Activated CD4-positive, alpha-beta T cell treated with anti-CD3 and anti-CD28 coated beads, Interleukin-2, amount 50 U/mL, for 1 hour (primary cell): ENCODE measurements around the gene GRM7.

Source experiments
- DNase-seq: peaks from one replicate; pipeline ENCODE4 v3.0.0-alpha.2; 2020

The GRM7 gene

DNA sequence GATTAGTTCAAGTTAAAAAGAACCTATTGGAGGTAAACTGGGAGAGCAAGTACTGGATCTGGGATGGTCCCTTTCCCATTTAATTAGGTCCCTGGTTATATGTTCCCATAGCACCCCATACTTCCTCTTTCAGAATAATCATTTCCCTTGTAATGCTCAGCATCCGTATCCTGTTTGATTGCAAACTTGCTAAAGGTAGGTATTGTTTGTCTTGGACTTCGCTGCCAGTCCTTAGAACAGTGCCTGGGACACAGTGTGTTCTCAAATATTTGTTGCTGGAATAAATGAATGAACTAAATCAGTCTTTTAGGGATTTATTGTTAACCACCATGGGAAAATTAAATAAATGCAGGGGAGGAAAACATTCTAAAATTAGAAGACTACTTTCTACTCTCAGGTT is 299.8 kb downstream of the GRM7 start:
- no peak for DNase-seq

- DNase-seq, result no peak
Observed at GRCh38 chr3:7166460-7166859, 305.5 kb downstream of the GRM7 start.

DNA sequence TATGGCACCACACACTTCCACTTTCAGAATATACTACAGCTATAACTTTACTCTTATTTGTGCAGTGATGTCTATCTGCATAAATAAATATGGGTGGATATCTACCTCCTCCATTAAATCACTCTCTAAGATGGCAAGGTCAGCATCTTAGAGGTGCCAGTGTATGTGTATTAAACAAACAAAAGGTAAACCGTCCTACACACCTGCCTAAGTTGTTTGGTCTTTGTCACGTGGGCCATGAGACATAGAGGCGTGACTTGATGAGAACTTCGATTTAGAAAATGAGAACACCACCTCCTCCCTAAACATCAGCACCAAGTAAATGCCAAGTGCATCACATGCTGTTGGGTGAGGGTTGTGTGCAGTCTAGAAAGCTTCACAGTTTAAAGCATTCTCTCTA is 310.6 kb downstream of the GRM7 start:
- no peak for DNase-seq

- DNase-seq, result no peak
Observed at GRCh38 chr3:7172996-7173395, 312.1 kb downstream of the GRM7 start.

GRCh38 chr3:7188551-7188950 is 327.6 kb downstream of the GRM7 start:
- DNase-seq, result no peak

GRCh38 chr3:7190095-7190494 is 329.2 kb downstream of the GRM7 start:
- no peak for DNase-seq

DNA sequence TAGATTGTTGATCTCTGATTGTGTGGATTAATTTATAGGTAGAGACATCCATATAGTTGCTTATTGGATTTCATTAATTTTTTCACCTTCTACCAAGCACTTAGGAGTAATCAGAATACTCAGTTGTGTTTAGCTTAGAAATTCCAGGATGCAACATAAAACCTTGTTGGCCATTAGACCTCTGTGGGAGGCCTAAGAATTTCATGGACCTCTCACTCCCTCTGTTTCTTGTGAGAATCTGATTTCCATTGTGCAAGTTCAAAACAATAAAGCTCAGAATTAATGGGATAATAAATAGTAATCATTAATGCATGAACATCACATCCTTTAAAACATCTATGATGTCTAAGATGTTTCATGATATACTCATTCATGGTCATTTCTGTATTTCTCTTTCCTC is 332.4 kb downstream of the GRM7 start:
- no peak for DNase-seq

DNA sequence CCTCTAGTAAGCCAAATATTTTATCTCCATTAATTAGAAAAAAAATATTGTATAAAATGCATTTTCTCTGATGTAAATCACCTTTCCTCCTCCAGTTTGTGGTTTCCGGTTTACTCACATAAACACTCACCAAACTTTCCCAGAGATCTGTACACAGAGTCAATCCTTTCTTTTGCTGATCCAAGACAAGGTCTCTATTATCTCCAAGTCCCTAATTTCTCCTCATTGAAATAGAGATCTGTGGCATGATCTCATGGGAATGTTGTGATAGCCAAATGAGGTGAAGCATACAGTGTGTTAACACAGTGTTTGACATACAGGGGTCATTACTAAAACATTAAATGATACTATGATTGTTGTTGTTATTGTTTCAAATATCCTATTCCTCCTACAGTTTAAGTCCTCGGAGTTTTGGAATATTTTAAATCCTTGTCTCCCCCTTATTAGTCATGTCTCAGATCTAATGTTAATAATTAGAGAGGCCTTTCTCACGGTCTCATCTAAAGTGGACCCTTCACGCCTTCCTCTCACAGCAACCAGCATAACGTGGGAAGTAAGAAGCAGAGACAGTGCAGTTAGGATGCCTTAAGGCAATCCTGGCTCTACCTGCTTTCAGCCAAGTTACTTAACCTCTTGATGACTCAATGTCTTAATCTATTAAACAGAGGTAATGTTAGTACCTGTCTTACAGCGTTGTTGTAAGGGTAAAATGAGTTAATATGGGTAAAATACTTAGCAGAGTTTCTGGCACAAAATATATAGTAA is 333.3 kb downstream of the GRM7 start:
- DNase-seq, result no peak

DNA sequence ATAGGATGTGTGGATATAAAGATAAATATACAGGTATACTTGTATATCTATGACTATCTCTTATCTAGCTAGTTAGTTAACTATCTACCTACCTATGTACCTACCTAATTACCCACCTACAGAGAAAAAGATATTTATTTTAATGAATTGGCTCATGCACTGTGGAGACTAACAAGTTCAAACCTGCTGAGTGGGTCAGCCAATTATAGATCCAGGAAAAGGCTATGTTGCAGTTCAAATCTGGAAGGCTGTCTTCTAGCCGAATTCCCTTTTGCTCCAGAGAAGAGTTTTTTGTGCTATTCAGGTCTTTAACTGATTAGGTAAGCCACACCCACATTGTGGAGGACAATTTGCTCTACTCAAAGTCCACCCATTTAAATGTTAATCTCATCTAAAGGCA is 335.0 kb downstream of the GRM7 start:
- no peak for DNase-seq

- DNase-seq, result no peak
Observed at GRCh38 chr3:7201784-7202183, 340.9 kb downstream of the GRM7 start.

- DNase-seq, result no peak
Observed at GRCh38 chr3:7203969-7204847, 343.3 kb downstream of the GRM7 start.

DNA sequence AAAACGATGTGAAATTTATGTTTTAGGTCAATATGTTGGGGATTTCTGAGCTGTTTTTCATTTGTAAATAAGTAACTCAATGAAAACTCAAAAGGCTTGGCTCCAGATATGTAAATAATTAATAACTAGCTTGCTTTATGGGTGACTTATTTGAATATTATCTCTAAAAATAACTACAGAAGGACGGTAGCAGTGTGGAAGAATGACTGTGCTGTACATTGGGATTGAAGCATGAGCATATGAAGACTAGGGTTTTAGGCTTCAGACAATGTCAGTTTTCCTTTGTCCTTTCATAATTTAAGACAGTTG is 343.9 kb downstream of the GRM7 start:
- no peak for DNase-seq

DNA sequence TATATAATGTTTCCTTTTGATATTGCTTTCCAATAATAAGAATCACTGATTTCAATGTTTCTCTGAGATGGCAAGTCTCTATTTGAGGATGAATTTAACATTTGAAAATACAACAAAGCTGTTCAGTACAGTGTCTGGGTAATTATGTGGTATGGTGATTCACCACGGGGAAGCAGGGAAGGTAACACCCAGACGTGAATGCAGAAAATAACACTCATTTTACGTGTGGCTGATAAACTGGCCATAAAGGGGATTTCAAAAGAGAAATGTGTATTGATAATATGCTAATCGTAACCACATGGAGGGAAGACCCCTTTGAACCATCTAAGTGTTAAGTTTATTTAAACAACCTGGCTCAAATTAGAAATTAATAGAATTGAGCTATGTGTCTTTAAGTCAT is 344.6 kb downstream of the GRM7 start:
- no peak for DNase-seq

- no peak for DNase-seq
Observed at GRCh38 chr3:7205962-7206361, 345.0 kb downstream of the GRM7 start.

- no peak for DNase-seq
Observed at GRCh38 chr3:7207125-7207524, 346.2 kb downstream of the GRM7 start.

DNA sequence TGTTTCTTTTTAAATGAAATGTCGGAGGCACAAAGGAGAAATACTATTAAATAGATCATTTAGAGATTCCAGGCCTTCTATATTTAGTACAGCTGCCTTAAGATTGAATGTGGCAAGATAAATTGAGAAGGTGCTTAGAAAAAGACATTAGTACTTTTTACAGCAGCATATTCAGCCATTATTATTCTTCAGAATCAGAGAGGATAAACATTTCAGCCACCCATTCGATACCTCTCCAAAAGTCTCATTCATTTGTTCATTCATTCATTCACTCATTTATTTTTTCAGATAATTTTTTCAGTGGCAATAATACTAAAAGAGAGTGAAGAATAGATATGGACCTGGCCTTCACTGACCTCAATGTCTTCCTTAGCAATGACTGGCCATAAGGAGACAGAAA is 347.0 kb downstream of the GRM7 start:
- no peak for DNase-seq

DNA sequence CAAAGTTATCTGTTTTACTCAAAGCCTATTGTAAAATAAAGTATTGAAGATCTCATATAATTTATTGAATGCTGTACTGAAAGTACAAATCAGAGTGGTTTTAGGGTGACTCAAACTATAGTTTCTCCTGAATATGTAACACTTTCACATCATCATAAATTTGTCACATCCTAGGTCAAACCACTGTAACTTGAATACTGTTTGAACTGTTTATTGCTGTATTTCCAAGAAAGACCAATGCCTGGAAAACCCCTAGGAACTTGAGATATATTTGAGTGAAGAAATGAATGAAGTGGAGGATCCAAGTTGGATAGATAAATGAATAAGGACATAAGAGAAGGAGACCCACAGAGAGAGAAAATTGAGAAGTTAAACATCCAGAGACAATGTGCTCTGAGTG is 348.2 kb downstream of the GRM7 start:
- no peak for DNase-seq

- no peak for DNase-seq
Observed at GRCh38 chr3:7211740-7212139, 350.8 kb downstream of the GRM7 start.

DNA sequence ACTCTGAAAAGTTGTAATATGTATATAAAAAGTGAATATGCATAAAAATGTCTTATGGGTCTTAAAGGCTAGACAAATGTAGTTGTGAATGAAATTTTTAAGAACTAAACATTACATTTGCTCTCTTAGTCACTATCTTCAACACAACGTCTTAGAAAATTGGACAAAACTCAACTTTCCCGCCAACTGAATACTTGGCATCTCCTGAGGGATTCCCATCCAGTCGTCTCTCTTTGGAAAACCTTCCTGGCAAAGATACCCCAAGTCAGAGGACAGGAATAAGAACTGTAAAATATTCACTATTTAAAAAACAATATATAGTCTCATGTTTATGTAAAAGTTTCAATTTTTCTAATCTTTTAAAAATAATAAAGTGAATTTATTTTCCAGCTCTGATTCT is 354.8 kb downstream of the GRM7 start:
- DNase-seq, result no peak

DNA sequence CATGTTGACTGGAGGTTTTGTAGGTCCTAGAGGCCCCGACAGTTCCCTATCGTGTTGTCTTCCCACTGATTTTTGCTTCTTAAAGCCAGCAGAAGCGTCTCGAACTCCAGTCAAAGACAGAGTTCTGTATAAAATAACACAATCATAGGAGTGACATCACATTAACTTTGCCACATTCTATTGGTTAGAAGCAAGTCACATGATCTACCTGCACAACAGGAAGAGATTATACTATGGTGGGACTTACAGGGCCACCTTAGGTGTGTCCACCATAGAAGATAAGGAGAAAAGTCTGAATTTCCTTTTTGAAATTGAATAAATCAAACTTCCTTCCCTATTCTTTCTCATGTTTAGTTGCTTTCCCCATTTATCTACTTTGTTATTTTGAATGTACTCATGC is 365.5 kb downstream of the GRM7 start:
- DNase-seq, result no peak

GRCh38 chr3:7238565-7239295 is 377.8 kb downstream of the GRM7 start:
- no peak for DNase-seq

DNA sequence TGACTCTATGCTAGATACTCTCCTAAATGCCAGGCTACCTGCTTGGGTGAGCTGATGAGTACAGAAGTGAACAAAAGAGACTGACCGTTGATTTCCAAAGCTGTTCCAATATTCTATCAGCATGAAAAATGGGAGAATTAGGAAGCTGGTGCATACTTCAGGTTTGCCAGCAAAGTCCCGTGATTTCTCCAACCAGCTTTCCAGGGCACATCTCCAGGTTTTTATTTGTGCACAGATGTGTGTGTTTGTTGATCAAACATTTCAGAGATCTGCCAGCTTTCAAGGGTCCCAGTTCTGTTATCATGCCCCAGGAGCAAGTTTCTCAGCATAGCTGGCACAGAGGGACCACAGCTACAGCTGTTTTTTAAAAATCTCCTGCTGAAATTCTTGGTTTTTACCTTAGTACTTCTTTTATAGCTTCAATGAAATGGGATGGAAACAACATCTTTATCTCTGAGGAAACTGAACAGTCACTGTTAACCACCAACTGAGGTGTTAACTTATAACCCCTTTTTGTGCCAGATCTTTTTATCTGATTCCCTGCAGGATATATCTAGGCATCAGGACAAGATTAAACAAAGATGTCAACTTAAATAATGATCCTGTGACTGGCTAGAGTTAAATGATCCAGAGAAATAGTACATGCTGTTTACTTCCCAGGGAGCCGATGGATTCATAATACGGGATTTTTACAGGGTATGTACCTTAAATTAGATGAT is 380.8 kb downstream of the GRM7 start:
- no peak for DNase-seq

- no peak for DNase-seq
Observed at GRCh38 chr3:7242303-7242635, 381.4 kb downstream of the GRM7 start.
